HG02943 (cell line): ENCODE results near the gene COL5A1.

Experiments
- ATAC-seq: cut with Tn5 transposase; IDR thresholded peaks from one replicate; pipeline ENCODE4 v1.9.1; 2021; ENCODE audit warnings: mild to moderate bottlenecking, low read depth, moderate library complexity; ENCODE audit not compliant: unreplicated experiment

COL5A1 gene

DNA sequence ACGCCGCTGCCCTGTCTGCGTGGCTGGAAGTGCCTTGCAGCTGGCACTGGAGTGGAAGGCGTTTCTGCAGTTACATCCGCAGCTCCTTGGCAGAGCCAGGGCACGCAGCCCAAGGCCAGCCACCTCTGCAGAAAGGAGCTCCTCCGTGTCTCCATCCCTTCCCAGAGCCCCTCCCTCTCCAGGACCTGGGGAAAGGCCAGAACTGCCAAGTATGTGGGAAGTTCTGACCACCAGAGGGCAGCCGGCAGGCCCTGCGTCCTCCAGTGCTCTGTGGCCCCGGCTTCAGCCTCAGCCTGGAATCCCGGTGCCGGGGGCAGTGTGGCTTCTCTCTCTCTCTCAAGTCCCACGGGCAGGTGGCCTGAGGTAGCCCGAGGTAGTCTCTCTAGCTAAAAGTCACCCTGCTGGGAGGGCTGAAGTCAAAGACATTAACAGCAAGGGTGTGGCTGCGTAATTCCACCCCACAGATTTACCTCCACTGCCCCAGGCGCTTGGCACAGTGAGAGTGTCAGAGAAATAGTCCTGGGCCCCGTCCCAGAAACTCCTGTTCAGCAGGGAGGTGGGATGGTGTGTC, 137.3 kb downstream of the COL5A1 start:
- no peak for ATAC-seq

DNA sequence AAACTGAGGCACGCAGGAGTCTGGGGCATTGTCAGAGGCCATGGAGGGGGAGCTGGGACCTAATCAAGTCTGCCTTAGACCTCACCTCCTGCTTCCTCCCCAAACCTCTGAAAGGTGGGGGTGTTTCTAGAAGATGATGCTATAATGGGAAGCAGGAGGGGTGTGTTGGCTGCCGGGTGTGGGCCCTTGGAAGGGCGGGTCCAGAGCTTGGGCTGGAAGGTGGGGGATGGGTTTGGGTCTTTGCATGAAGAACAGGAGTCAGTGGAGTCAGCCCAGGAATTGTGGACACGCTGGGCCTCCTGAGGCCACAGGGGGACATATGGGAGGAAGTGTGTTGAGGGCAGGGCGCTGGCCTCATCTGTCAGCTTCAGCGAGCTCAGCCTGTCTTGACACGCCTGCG, 138.0 kb downstream of the COL5A1 start:
- ATAC-seq, result no peak

DNA sequence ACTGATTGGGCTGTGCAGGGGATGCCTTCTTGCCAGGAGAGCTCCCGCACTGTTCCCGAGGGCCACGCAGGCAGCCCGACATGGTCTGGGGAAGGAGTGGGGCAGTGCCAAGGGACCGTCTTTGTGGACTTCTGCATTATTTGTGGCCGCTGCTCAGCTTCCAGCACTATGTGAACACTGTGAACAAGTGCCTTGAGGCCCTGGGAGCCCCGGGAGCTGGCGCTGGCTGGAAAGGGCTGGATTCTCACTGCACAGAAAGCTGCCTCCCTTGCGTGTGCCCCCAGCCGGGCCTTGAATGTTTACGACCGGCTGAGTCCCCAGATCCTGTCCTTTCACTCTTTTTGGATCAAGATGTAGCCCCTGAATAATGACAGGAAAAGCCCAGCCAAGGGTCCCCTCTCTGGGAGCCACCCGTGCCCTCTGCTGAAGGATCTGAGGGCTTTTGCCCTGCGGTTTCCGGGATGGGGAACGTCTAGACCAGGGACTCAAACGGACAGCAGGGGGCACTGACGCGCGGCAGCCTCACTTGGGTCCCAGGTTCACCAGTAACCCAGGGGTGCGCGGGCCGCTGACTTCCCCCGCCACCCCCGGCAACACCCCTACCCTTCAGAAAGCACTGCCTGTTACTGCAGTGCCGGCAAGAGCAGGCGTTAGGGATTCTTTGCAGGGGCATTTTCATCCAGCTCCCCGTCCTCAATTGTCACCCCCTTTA, 140.1 kb downstream of the COL5A1 start:
- ATAC-seq, result no peak

- no peak for ATAC-seq
Measured at GRCh38 chr9:134782921-134783698, 141.5 kb downstream of the COL5A1 start.

GRCh38 chr9:134783699-134784039, 142.1 kb downstream of the COL5A1 start:
- no peak for ATAC-seq

DNA sequence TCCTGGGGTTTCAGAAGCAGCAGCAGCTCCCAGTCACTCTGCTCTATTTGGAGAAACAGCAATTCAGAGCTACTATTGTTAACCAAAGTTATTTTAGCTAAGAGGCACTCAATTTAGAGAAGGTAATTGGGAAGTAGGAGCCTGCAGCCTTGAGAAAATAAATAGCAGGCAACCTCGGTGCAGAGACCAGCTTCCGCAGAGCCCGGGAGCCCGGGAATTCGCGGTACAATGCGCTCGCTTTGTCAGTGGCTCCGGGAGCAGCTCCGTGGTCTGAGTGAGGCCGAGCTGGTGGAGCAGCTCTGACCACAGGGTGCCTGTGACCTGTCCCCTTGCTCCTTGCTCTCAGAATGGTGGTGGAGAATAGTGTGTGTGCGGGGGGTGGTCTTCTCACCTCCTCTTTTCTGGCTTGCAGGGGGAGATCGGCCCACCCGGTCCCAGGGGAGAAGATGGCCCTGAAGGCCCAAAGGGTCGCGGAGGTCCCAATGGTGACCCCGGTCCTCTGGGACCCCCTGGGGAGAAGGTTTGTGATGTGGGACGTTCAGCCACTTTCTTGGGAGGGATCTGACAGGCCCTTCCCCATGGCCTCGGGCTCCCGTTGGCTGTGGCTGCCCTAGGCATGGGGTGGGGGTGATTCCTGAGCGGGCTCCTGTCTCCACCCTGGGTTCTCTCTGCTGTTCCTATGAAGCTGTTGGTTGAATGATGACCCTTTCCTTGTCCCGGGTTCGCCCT, 143.1 kb downstream of the COL5A1 start:
- ATAC-seq, result no peak

- ATAC-seq, result no peak
Measured at GRCh38 chr9:134785325-134786108, 143.9 kb downstream of the COL5A1 start.

- no peak for ATAC-seq
Measured at GRCh38 chr9:134787601-134788531, 146.3 kb downstream of the COL5A1 start.

DNA sequence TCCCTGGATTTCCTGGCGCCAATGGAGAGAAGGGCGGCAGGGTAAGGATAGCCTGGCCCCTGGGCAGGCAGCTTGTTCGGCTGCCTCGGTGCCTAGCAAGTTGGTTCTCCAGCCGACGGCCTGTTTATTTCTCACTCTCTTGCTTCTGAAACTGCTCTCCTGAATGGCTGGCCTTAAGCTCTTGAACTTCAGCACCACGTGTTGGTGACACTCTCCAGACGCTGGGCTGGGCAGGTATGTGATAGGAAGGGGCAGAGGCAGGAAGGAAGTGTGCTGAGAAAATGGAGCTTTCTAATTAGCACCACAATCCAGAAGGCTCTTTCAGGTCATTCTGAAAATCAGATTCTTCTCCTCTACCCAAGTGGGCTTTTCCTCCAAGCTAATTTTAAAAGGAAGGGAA, 147.6 kb downstream of the COL5A1 start:
- no peak for ATAC-seq

GRCh38 chr9:134791009-134791408, 149.4 kb downstream of the COL5A1 start:
- no peak for ATAC-seq

- ATAC-seq, result no peak
Measured at GRCh38 chr9:134792627-134793026, 151.0 kb downstream of the COL5A1 start.

DNA sequence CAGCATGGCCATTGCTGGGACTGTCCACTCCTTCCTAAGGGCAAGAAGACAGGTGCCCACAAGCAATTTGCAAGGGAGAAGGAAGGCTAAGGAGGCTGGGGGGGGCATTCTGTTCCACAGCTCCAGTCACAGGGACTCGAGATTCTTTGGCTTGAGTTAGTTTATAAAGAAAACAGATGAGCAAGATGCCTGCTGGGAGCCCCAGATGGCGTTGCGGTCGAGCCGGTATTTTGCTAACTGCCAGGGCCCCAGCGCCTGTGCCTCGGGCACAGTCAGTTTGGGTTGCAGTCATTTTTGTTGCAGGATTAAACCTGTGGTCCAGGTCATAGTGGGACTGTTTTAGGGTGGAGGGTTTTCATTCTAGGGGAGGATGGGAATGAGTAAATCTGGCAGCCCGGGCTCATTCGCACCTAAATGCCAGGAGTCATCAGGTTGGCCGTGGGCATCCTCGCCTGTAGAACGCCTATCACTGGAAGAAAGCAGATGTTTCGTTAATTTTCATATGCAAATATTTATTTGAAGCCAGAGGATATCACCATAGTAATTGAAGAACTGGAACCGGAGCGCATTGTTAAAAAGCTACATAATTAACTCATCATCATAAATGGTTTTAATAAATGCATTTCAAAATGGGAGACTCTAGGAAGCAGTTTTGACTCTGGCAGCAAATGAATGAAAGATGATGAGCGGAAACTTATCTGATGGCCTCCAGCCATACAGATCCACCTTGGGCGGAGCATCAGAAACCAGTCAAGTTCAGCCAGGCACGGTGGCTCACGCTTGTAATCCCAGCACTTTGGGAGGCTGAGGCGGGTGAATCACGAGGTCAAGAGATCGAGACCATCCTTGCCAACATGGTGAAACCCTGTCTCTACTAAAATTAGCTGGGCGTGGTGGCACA, 151.9 kb downstream of the COL5A1 start:
- ATAC-seq, result no peak

GRCh38 chr9:134794663-134795370, 153.2 kb downstream of the COL5A1 start:
- no peak for ATAC-seq

DNA sequence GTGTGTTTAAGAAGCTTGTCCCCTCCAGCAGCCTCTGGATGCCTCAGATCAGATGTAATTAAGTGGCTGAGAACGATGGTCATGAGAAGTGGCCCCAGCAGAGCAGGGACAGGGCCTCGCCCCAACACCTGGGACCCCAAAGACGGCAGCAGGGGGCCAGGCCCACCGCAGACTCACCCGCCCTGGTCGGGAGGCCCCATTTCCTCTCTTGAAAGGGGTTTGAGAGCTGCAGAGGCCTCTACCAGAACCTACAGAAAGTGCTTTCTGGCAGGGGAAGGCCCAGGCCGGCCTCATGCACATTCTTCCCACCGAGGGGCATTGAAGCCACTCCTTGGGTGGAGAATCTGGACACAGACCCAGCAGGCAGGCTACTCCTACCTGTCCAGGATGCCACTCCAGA, 153.8 kb downstream of the COL5A1 start:
- no peak for ATAC-seq

DNA sequence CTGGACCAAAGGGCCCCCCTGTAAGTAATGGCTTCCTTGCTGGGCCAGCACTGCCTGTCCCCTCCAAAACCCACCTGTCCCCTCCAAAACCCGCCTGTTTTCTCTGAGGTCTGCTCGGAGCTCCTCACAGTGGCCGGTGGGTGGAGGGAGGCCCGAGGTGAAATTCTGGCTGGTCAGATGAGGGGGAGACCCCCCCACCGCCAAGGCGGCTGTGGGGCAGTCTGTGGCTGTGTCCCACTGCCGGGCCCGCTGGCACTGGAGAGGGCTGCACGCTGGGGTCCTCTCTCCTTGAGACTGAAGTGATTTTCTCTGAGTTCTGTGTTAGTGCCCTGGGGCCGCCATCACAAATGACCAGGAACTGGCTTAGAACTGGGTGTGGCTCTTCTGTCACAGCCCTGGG, 155.3 kb downstream of the COL5A1 start:
- ATAC-seq, result no peak

- ATAC-seq, result no peak
Measured at GRCh38 chr9:134800791-134801339, 159.3 kb downstream of the COL5A1 start.

DNA sequence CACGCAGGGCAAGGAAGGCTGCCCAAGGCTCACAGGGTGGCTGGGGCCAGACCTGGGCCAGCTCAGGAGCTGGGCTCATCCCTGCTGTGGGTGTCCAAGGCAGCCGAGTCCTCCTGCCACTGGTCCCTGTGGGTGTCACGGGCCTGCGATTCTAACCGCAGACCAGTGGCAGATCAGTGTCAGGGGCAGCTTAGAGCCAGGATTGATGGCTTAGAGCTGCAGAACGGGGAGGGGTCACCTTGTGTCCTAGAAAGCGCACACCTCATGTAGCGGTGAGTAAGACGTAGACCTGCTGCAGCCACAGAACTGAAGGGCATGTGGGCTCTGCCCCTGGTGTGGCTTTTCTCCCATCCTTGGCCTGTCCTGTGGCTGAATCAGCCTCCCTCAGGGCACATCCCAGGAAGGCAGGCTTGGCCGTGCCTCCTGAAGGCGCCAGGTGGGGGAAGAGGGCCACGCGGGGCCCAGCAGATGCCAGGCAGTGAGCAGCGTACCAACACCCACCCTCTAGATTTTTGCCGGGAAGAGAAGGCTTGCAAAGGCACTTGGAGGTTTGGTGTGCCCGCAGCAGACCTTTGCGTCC, 160.7 kb downstream of the COL5A1 start:
- no peak for ATAC-seq
